Heart left ventricle (tissue), 13 donors: ENCODE measurements around the gene GPR173.

ENCODE experiments used
- POLR2A ChIP-seq, 2 donors: fragments of 450-650 bp; IDR thresholded peaks; one replicate each; pipeline ENCODE4 v1.6.1; 2017; ENCODE audit warnings: antibody characterized with exemption in 2 of 2, mild to moderate bottlenecking in 2 of 2, moderate library complexity in 2 of 2
- TF ChIP-seq, protein P1 (sequence below), 12 donors: fragments of 200-600 bp; sonication (generic) in 4 of 12; IDR thresholded peaks; one replicate each; pipeline versions ENCODE4 v1.5.0 to v1.8.0; 2018 to 2022; ENCODE audit warnings: antibody characterized with exemption in 12 of 12, mild to moderate bottlenecking in 5 of 12
- donor health status: ischemic (EF 13 %, LVEDD 7.1; RV severe dilation, severe dysfunction).
- donor health status: DM: no; HTN: yes; CAD: no.
- donor health status: DM: no; HTN: no; CAD: no.
- donor health status: ischemic (EF 25% LVEDD 6.9; RV normal size, moderate dysfunction).
- donor health status: ischemic (EF 25% LVEDD 5.7; RV mildly dilated, moderate dysfunction).
- donor health status: ischemic (EF 35%, LVEDD 5.7; RV mildly dilated, moderate dysfunction).
- donor health status: nonischemic (EF 11% LVEDD 7.7; RV severe dilation, severe dysfunction).
- donor health status: DM: yes; HTN: yes; CAD: no.
- donor health status: PGD.
- donor health status: ischemic (EF 29% LVEDD 5.4; RV normal size, mild dysfunction).
- donor health status: nonischemic (EF 23%, LVEDD 6.1; RV moderate dilation, normal function).

- no peak for TF ChIP-seq POLR2A (IDR thresholded peaks at IDR 0.05)
- TF ChIP-seq, protein P1, sequence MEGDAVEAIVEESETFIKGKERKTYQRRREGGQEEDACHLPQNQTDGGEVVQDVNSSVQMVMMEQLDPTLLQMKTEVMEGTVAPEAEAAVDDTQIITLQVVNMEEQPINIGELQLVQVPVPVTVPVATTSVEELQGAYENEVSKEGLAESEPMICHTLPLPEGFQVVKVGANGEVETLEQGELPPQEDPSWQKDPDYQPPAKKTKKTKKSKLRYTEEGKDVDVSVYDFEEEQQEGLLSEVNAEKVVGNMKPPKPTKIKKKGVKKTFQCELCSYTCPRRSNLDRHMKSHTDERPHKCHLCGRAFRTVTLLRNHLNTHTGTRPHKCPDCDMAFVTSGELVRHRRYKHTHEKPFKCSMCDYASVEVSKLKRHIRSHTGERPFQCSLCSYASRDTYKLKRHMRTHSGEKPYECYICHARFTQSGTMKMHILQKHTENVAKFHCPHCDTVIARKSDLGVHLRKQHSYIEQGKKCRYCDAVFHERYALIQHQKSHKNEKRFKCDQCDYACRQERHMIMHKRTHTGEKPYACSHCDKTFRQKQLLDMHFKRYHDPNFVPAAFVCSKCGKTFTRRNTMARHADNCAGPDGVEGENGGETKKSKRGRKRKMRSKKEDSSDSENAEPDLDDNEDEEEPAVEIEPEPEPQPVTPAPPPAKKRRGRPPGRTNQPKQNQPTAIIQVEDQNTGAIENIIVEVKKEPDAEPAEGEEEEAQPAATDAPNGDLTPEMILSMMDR (IDR thresholded peaks at IDR 0.05): no peak
Observed at GRCh38 chrX:53122013-53122412, 73.4 kb downstream of the GPR173 start.
